G401 (cell line): ENCODE measurements around the gene PTCRA. TPM values are rescaled to one million over a fixed set of nuclear protein-coding genes. Genes with fewer than 3 reads are reported as not detected.
"Not testable (repeated sequence)": the region's sequence is repeated elsewhere in the genome, so short reads cannot be mapped to it uniquely, and the experiment has no call there.

Experiments used
- DNase-seq: peaks from one replicate; pipeline ENCODE4 v3.0.0-alpha.2; 2015; ENCODE audit warnings: low spot score
- in situ Hi-C: cut with HindIII; loops from 2 replicates; pipeline ENCODE4 v1.10.0; 2016; ENCODE audit warnings: low sequenced_read_pairs, mixed read lengths
- total RNA-seq: library from RNA; depleted of rRNA; stranded (reverse); fragments of >200 nt; shearing (Covaris generic); gene quantifications from 2 replicates; pipeline ENCODE4 v1.2.3, GENCODE V29; 2014; rRNA removed

PTCRA gene, protein sequence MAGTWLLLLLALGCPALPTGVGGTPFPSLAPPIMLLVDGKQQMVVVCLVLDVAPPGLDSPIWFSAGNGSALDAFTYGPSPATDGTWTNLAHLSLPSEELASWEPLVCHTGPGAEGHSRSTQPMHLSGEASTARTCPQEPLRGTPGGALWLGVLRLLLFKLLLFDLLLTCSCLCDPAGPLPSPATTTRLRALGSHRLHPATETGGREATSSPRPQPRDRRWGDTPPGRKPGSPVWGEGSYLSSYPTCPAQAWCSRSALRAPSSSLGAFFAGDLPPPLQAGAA
- total RNA-seq: not detected in 2 replicates

GRCh38 chr6:42915732-42916131, at the start of gene PTCRA:
PTCRA (plus strand) TSS chr6:42916053; CDS start chr6:42916070, 17 bp downstream.
- in situ Hi-C loops: no loop called here
- no peak for DNase-seq

DNA sequence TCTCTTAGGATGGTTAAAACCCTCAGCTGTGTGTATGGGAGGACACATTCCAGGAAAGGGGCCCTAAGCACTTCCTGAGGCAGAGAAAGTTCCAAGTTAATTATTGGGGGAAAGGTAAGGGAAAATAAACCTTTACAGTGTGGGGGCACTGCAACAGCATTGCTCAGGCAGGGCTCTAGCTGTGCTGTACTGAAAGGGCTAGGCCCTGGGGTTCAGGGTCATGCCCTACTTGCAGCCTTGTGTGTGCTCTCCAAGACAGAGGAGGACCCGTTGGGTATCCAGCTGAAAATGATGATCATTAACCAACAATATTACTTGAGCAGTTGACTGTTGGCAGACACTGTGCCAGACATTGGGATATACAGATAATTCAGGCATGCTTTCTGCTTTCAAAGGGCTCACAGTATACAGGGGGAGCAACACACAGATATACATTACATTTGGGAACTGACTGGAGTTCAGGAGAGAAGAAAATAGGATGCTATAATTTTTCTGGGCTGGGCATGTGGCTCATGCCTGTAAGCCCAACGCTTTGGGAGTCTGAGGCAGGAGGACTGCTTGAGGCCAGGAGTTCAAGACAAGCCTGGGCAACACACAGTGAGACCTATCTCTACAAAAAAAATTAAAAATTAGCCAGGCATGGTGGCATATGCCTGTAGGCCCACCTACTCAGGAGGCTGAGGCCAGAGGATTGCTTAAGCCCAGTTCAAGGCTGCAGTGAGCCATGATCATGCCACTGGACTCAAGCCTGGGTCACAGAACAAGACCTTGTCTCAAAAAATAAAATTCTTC, 45.5 kb upstream of the PTCRA start:
- no peak for DNase-seq
- in situ Hi-C loops: loop anchor here (25.0 kb wide), 1 partner anchor 208 kb away; no protein-coding TSS in a partner anchor

- in situ Hi-C loops: loop anchor here (25.0 kb wide), 1 partner anchor 209 kb away; no protein-coding TSS in a partner anchor
- DNase-seq: no peak
Measured at GRCh38 chr6:42871711-42872110, 44.1 kb upstream of the PTCRA start.

- in situ Hi-C loops: loop anchor here (25.0 kb wide), 1 partner anchor 211 kb away; no protein-coding TSS in a partner anchor
- DNase-seq: no peak
Measured at GRCh38 chr6:42873313-42873712, 42.5 kb upstream of the PTCRA start.

DNA sequence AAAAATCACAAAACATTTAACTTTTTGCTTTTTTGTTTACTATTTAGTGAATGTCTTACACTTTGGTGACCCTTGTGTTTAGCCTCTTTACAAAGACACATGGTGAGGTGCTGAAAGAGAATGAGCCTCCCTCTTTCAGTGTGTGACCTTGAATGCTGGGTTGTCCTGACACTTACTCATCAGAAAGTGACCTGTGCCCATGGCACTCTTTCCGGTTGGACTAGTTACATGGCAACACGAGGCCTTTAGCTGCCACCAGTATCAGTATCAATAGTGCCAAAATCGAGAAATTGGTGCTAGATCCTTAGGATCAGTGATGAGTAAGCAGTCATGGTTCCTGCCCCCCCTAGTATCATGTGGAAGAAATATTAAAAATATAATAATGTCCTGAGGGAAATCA, 38.2 kb upstream of the PTCRA start:
- DNase-seq: no peak
- in situ Hi-C loops: no loop called here

DNA sequence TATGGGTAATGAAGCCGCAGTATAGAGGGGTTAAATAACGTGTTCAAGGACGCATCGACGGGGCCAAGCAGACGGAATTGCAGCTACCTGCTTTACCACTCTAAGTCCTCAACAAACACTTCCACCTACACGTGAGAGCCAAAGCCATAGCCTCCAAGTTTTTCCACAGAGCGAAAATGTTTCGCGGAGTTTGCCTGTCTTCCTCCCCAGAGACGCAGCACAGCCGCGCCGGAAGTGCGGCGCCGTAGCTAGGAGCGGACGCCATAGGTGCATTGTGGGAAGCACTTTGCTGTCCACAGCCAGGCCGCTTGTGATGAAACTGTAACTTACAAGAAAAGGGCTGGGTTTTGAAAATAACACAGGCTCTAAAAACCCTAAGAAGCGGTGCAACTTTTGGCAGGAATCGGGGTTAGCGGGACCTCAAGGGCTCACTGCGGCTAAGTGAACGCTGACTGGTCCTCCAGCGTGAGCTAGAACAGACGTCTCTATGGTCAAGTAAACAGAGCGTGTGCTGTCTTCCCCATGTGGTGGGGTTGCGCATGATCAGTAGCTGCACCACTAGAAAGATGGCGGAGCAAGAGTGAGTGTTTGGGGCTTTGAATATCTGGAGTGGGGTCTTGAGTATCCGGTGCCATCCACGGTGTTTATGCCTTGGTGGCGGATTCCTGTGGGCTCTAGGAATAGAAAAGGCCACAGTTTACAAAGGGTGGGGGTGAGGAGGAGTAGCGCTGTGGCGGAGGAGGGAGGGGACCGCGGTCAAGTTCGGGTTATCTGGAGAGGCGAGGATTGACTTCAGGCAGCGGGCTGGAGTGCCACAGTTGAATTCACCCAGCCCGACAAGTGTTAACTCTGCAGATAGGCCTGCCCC, 36.2 kb upstream of the PTCRA start, which contains the start of gene RPL7L1:
RPL7L1 (plus strand) TSS at position 245 of the 868 bp plus-strand sequence; CDS start at position 540, 295 bp downstream.
- in situ Hi-C loops: no loop called here
- DNase-seq: peak; percentile 95

DNA sequence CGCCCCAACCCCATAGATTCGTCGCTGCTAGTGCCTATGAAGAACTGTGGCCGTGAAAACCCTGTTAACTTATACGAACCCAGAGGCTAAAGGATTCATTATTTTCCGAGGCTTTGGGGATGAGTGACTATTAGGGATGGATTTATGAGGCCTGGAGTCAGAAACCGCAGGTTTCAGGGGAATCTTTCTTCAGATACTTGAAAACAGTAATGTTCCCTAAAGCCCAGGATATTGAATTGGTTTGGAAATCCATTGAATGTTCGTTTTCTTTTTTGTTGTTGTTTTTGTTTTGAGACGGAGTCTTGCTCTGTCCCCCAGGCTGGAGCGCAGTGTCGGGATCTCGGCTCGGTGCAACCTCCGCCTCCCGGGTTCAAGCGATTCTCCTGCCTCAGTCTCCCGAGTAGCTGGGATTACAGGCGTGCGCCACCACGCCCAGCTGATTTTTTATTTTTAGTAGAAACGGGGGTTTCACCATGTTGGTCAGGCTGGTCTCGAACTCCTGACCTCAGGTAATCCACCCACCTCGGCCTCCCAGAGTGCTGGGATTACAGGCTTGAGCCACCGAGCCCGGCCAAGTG, 35.5 kb upstream of the PTCRA start:
- in situ Hi-C loops, DNase-seq: not testable (repeated sequence)

DNA sequence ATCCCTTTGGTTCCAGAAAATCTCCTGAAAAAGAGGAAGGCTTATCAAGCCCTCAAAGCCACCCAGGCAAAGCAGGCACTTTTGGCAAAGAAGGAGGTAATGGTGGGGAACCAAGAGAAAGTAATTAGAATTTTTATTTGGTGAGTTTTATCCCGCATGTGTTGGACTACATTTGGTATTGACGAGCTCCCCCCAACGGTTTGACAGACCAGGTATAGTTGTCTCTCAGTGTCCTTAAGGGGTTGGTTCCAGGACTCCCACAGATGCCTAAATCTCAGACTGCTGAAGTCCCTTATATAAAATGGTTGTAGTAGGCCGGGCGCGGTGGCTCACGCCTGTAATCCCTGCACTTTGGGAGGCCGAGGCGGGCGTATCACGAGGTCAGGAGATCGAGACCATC, 35.0 kb upstream of the PTCRA start:
- in situ Hi-C loops, DNase-seq: not testable (repeated sequence)

DNA sequence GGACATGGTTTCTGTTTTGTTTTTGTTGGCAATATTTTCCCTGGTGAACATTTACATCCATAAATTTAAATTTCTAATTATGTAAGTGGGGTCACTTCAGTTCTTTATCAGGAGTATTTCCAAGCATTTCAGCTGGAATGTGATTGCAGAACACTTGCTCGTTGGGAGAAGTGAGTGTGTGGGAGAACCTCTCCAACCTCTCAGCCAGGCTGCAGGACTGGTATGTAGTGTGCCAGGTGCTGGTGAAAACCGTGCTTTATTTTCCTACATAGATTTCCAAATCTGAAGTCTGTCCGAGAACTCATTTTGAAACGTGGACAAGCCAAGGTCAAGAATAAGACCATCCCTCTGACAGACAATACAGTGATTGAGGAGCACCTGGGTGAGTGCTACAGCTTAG, 30.2 kb upstream of the PTCRA start:
- no peak for DNase-seq
- in situ Hi-C loops: no loop called here

- in situ Hi-C loops, DNase-seq: not testable (repeated sequence)
Measured at GRCh38 chr6:42888201-42888600, 27.7 kb upstream of the PTCRA start.

DNA sequence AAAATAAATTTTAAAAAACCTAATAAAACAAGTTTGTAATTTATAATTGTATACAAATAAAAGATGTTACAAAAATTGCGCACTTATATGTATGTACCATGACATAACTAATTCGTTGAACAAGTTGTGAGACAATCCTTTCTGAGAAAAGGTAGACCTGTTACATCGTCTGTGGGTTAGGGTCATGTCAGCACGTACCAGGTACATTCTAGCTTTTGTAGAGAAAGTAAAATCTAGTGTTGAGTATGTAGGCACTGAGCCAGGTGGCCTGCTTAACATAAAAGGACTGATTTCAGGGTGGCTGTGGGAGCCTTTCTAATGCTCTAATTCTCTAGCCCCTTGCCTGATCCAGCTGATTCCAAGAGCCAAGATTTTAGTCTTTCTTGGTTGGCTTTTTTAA, 26.0 kb upstream of the PTCRA start:
- in situ Hi-C loops: no loop called here
- peak; percentile 29 for DNase-seq

DNA sequence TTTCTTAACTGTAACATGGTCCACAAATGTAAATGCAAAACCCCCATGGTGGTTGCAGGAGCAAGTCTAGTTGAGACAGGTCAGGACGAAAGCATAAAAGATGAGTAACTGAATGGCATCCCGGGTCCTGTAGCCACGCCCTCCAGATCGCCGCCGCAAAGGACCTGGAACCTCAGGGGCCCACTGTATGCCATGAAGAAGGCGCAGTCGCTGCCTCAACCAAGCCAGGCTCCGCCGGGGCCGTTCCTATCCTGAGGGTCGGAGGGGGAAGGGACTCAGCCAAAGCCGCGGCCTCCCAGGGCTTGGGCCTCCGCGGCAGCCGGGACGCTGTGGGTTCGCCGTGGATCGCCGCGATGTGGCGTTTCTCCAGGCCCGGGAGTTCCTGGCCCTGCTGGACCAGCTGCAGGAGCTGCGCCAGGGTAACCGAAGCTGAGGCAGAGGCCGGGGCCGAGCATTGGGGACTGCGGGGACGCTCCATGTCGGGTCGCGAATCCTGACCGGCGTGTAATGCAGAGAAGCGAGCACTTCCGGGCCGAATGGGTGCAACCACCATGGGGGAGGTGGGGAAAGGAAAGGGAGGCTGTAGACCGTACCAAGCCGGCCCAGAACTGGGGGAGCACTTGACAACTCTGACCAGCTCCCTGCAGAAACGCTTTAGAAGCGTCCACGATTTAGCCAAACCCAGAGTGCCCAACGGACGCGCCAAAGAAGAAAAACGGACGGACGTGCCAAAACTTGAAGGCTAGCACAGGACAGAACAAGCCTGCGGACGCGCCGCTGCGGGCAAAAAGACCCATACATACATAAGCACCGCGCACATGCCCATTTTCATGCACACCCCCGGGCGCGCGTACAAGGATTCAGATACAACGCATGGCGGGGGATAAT, 25.3 kb upstream of the PTCRA start:
- in situ Hi-C loops: no loop called here
- peak; percentile 98 for DNase-seq

DNA sequence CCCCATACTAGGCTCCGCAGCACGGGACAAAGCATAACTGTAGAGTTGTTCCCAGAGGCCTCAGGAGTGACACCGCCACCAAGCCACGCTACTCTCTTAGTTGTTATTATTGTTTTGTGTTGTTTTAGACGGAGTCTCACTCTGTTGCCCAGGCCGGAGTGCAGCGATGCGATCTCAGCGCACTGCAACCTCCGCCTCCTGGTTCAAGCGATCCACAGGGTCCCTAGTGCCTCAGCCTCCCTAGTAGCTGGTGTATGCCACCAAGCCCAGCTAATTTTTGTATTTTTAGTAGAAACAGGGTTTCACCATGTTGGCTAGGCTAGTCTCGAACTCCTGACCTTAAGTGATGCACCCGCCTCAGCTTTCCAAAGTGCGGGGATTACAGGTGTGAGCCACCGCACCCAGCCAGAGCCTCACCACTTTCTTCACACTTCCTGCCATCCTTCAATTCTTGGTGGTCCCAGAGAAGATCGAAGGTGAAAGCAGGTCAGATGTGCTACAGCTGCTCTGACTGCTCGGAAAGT, 24.6 kb upstream of the PTCRA start:
- in situ Hi-C loops: no loop called here
- DNase-seq: no peak

DNA sequence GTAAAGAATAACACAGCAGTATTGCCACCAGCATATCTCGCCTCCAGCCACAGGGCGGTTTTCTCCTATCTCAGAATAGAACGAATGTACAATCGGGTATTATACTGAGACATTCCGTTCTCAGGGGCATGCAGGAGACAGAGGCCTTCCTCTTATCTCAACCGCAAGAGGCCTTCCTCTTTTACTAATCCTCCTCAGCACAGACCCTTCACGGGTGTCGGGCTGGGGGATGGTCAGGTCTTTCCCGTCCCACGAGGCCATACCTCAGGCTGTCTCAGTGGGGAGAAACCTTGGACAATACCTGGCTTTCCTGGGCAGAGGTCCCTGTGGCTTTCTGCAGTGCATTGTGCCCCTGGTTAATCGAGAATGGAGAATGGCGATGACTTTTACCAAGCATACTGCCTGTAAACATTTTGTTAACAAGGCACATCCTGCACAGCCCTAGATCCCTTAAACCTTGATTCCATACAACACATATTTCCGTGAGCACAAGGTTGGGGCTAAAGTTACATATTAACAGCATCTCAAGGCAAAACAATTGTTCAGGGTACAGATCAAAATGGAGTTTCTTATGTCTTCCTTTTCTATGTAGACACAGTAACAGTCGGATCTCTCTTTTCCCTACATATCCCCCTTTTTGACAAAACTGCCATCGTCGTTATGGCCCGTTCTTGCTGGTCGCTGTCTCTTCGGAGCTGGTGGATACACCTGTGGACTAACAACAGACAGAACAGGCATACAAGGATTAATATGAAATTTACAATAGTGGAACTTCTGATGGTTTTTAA, 21.6 kb upstream of the PTCRA start:
- in situ Hi-C loops: not testable (repeated sequence)

GRCh38 chr6:42896178-42896719, 19.6 kb upstream of the PTCRA start:
- DNase-seq: no peak
- in situ Hi-C loops: no loop called here

More for the DNA sequence above, 21.6 kb upstream of the PTCRA start:
- not testable (repeated sequence) for DNase-seq

DNA sequence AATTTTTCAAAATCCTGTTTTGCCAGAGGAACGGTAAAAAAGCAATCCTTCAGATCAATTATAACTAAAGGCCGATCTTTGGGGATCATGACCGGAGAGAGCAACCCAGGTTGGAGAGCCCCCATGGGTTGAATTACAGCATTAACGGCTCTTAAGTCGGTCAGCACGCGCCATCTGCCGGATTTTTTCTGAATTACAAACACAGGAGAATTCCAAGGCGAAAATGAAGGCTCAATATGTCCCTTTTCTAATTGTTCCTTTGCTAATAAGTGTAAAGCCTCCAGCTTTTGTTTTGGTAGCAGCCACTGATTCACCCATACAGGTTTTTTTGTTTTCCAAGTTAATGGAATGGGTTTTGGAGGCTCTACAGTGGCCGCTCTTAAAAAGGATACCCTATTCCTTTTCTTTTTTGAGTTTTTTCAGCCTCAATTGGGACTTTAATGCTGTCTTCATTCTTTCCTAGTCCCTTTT, 16.9 kb upstream of the PTCRA start:
- in situ Hi-C loops: no loop called here
- DNase-seq: peak; percentile 85

- no peak for DNase-seq
- in situ Hi-C loops: no loop called here
Measured at GRCh38 chr6:42899871-42900270, 16.0 kb upstream of the PTCRA start.
